ENCODE data around the gene TMEM108.

GRCh38 chr3:133127381-133127780, 89.2 kb downstream of the TMEM108 start:
- TF ChIP-seq POLR2A (IDR thresholded peaks at IDR 0.05) (no peak), CTCF (IDR thresholded peaks at IDR 0.05) (no peak)
